CD4-positive, alpha-beta T cell (primary cell): ENCODE measurements around the gene NBEAL2. TPM values are rescaled to one million over a fixed set of nuclear protein-coding genes. Genes with fewer than 3 reads are reported as not detected.

Experiments used
- ATAC-seq: fragments of 200-7000 bp; cut with Tn5 transposase; one replicate; pipeline ENCODE4 v1.10.0; 2022; ENCODE audit warnings: mild to moderate bottlenecking; ENCODE audit not compliant: poor library complexity
- CTCF ChIA-PET: fragments of 350-600 bp; sonication (Branson Sonifier 250); formaldehyde crosslinking; loops from one replicate; lab custom pipeline; 2021; ENCODE audit warnings: antibody characterized with exemption, inconsistent platforms; lab: Charles Lee
- POLR2A ChIA-PET: fragments of 350-600 bp; sonication (Branson Sonifier 250); formaldehyde crosslinking; loops from one replicate; lab custom pipeline; 2021; ENCODE audit warnings: antibody characterized with exemption, inconsistent platforms; lab: Charles Lee
- DNase-seq, 14 experiments: peaks; one replicate each; pipeline ENCODE4 v3.0.0-alpha.2; 2013 to 2020; ENCODE audit warnings: mixed read lengths in 2 of 14
- H3K27ac ChIP-seq, 2 donors: one replicate each; pipeline versions ENCODE4 v1.5.1 to v1.7.0; 2013; ENCODE audit warnings: low read length in 2 of 2, low read depth in 1 of 2, mild to moderate bottlenecking in 1 of 2
- H3K27me3 ChIP-seq, 2 experiments: 1 replicate in 1 of 2; 2 replicates in 1 of 2; pipeline versions ENCODE4 v1.6.1 to v1.7.0; 2013; ENCODE audit warnings: low read length in 2 of 2, control low read depth in 1 of 2, mild to moderate bottlenecking in 1 of 2, moderate library complexity in 1 of 2; ENCODE audit not compliant: insufficient read depth in 2 of 2, control insufficient read depth in 1 of 2
- H3K36me3 ChIP-seq: one replicate; pipeline ENCODE4 v1.6.1; 2013; ENCODE audit warnings: low read length, control low read depth; ENCODE audit not compliant: insufficient read depth
- H3K4me1 ChIP-seq: one replicate; pipeline ENCODE4 v1.6.1; 2013; ENCODE audit warnings: low read length, control low read depth; ENCODE audit not compliant: insufficient read depth
- H3K4me3 ChIP-seq: one replicate; pipeline ENCODE4 v1.5.1; 2013; ENCODE audit warnings: mild to moderate bottlenecking, low read length, moderate library complexity
- H3K9me3 ChIP-seq, 2 experiments: 1 replicate in 1 of 2; 2 replicates in 1 of 2; pipeline versions ENCODE4 v1.6.1 to v1.7.0; 2013; ENCODE audit warnings: low read length in 2 of 2, mild to moderate bottlenecking in 2 of 2, control low read depth in 1 of 2, moderate library complexity in 1 of 2; ENCODE audit not compliant: control insufficient read depth in 1 of 2, insufficient read depth in 1 of 2
- H3K27ac Mint-ChIP-seq: one replicate; pipeline ENCODE4 v1.8.0; 2020; ENCODE audit warnings: mixed read lengths
- H3K27me3 Mint-ChIP-seq: one replicate; pipeline ENCODE4 v1.8.0; 2021; ENCODE audit warnings: mixed read lengths
- H3K36me3 Mint-ChIP-seq: one replicate; pipeline ENCODE4 v1.8.0; 2021; ENCODE audit warnings: low read depth, mixed read lengths
- H3K4me1 Mint-ChIP-seq: one replicate; pipeline ENCODE4 v1.8.0; 2021; ENCODE audit warnings: low read depth, mixed read lengths
- H3K4me3 Mint-ChIP-seq: one replicate; pipeline ENCODE4 v1.8.0; 2020; ENCODE audit warnings: mild to moderate bottlenecking, mixed read lengths
- H3K9me3 Mint-ChIP-seq: one replicate; pipeline ENCODE4 v1.8.0; 2020; ENCODE audit warnings: mixed read lengths
- CTCF ChIP-seq: fragments of 200-600 bp; IDR thresholded peaks from one replicate; pipeline ENCODE4 v1.8.0; 2022; ENCODE audit warnings: antibody characterized with exemption, mild to moderate bottlenecking
- intact Hi-C, 2 experiments: fragments of 100-400 bp; cut with DNase I in 1 of 2; cut with micrococcal nuclease in 1 of 2; formaldehyde crosslinking; loops; one replicate each; pipeline versions ENCODE4 v1.15.1 to v1.9.0; 2023 to 2025; cut with DNase I, micrococcal nuclease
- total RNA-seq, 174 experiments: library from RNA in 2 of 174; stranded (reverse) in 2 of 174; gene quantifications; one replicate each; pipeline ENCODE4 v1.2.3 and lab custom pipeline; 2021 to 2026

Gene NBEAL2
- total RNA-seq, 2 experiments from 2014 or later: 163 to 170 TPM

GRCh38 chr3:47057212-47057671 lies 77.8 kb downstream of the NBEAL2 start:
- H3K9me3 ChIP-seq: no peaks in the 10 kb centered on the region
- peak; percentile 87 for ATAC-seq
- Mint-ChIP-seq H3K4me3 (peak overlapping the region; percentile 43), H3K4me1 (peaks cover 61% of the 10 kb centered on the region), H3K27ac (peak overlapping the region; percentile 89), H3K36me3 (peaks cover 71% of the 10 kb centered on the region), H3K9me3 (no peaks in the 10 kb centered on the region), H3K27me3 (no peaks in the 10 kb centered on the region)
- TF ChIP-seq CTCF: no peak
- ChIA-PET CTCF (interaction anchor here (1.0 kb wide), 1 partner anchor 148 kb away, joined by 3 read pairs; no protein-coding TSS in a partner anchor), POLR2A (interaction anchor here (1.7 kb wide), 1 partner anchor 107 kb away, joined by 4 read pairs; the partner anchor contains the start of gene SETD2)
- peaks cover 32% of the 10 kb centered on the region for H3K36me3 ChIP-seq
- H3K4me3 ChIP-seq: no peak overlapping the region
- peak in 13 of 14 experiments; percentile 21 to 86 (median 44) for DNase-seq
- peaks cover 18% of the 10 kb centered on the region for H3K4me1 ChIP-seq
- peak overlapping the region; percentile 18 to 49 for H3K27ac ChIP-seq
- H3K27me3 ChIP-seq: no peaks in the 10 kb centered on the region
- intact Hi-C loops: loop anchor here in 1 of 2 experiments (1.0 to 10.0 kb wide), 3 partner anchors 19 to 112 kb away; partner anchors contain the start of gene SETD2

Other genes starting within 250 kb of the NBEAL2 start
- gene MYL3, start 116.2 kb upstream of the NBEAL2 start, total RNA-seq: not detected
- not detected for gene PTH1R, start 101.9 kb upstream of the NBEAL2 start, total RNA-seq
- gene CCDC12, start 2.9 kb upstream of the NBEAL2 start, total RNA-seq: 10 to 100 TPM; 57.5 to 59.5 TPM
- 10 to 100 TPM; 87.3 to 87.4 TPM for gene SETD2, start 184.4 kb downstream of the NBEAL2 start, total RNA-seq